Measurements from ENCODE around the gene PDE10A.

PDE10A gene

GRCh38 chr6:165662749-165663376 lies at the start of gene PDE10A:
Gene PDE10A (minus strand): TSS chr6:165663241. CDS start chr6:165662811, 430 bp downstream.
- peak within 1 kb of the TSS; percentile 37 for H3K4me3 ChIP-seq (ENCODE audit: low read length)
- no peak for TF ChIP-seq CTCF (conservative IDR thresholded peaks at IDR 0.05; ENCODE audit: low read length)
- peak; percentile 4 for DNase-seq (ENCODE audit: low read depth)

DNA sequence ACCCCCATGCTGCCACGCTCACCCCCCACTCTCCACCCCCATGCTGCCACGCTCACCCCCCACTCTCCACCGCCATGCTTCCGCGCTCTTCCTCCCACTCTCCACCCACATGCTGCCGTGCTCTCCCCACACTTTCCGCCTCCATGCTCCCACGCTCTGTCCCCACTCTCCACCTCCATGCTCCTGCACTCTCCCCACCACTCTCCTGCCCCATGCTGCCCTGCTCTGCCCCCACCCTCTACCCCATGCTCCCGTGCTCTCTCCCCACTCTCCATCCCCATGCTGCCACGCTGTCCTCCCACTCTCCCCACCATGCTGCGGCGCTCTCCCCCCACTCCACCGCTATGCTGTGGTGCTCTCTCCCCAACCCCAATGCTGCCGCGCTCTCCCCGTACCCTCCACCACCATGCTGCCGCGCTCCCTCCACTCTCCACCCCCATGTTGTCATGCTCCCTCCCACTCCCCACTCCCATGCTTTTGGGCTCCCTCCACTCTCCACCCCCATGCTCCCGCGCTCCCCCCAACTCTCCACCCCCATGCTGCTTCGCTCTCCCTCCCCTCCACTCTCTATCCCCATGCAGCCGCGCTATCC lies 46.0 kb upstream of the PDE10A start:
- H3K4me3 ChIP-seq (ENCODE audit: low read length), result no peak overlapping the region
- no peak for DNase-seq (ENCODE audit: low read depth)
- no peak for TF ChIP-seq CTCF (conservative IDR thresholded peaks at IDR 0.05; ENCODE audit: low read length)

DNA sequence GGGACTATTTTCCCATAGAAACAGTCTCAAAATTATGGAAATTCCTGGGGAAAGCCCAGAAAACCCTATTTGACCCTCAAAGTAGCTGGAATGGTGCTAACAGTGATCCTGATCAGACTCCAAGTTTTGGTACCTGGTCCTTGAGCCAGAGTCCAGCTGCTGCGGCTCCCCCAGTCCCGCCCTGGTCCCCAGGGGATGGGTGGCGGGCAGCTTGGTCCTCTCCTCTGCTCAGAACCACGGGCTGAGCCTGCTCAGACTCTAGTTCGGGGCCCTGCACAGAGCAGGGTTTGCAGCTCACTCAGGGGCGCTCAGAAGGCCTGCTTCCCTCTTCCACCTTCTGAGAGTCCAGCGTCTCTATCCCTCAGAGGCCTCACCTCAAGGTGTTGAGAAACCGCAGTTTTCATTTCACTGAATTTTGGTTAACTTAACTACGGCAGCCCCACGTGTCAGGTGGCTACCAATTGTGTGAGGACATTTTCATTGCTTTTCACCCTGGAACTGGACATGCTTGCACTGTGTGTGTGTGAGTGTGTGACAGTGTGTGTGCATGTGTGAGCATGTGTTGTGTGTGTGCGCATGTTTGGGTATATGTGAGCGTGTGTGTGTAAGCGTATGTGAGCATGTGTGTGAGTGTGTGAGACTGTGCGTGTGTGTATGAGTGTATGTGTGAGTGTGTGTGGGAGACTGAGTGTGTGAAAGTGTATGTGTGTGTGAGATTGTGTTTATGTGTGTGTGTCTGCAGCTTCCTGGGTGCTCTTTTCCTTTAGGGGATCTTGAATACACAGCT lies 44.2 kb upstream of the PDE10A start:
- no peak for DNase-seq (ENCODE audit: low read depth)
- TF ChIP-seq CTCF (conservative IDR thresholded peaks at IDR 0.05; ENCODE audit: low read length), result no peak
- H3K4me3 ChIP-seq (ENCODE audit: low read length), result no peak overlapping the region

GRCh38 chr6:165705941-165706340 lies 42.9 kb upstream of the PDE10A start:
- H3K4me3 ChIP-seq (ENCODE audit: low read length), result no peak overlapping the region
- no peak for DNase-seq (ENCODE audit: low read depth)
- TF ChIP-seq CTCF (conservative IDR thresholded peaks at IDR 0.05; ENCODE audit: low read length), result no peak

GRCh38 chr6:165704045-165704748 lies 41.2 kb upstream of the PDE10A start:
- no peak for TF ChIP-seq CTCF (conservative IDR thresholded peaks at IDR 0.05; ENCODE audit: low read length)
- H3K4me3 ChIP-seq (ENCODE audit: low read length), result no peak overlapping the region
- no peak for DNase-seq (ENCODE audit: low read depth)

- no peak for DNase-seq (ENCODE audit: low read depth)
- no peak overlapping the region for H3K4me3 ChIP-seq (ENCODE audit: low read length)
- no peak for TF ChIP-seq CTCF (conservative IDR thresholded peaks at IDR 0.05; ENCODE audit: low read length)
These were observed 39.6 kb upstream of the PDE10A start for GRCh38 chr6:165702669-165703068.
